Esophagus muscularis mucosa (tissue), 3 donors: ENCODE data around the gene RNF220.

Experiments used
- CTCF ChIP-seq, 3 experiments: fragments of 200-600 bp in 2 of 3; fragments of 450-650 bp in 1 of 3; sonication (generic) in 2 of 3; IDR thresholded peaks; one replicate each; pipeline ENCODE4 v1.5.1; 2017 to 2019; ENCODE audit warnings: antibody characterized with exemption in 3 of 3, mild to moderate bottlenecking in 2 of 3, moderate library complexity in 1 of 3
- EP300 ChIP-seq: sonication (generic); formaldehyde crosslinking; IDR thresholded peaks from one replicate; pipeline ENCODE4 v1.6.1; 2017; ENCODE audit warnings: antibody characterized with exemption

- TF ChIP-seq EP300 (no peak), CTCF (IDR thresholded peaks at IDR 0.05) (no peak)
Measured at GRCh38 chr1:44636688-44637598, 231.9 kb downstream of the RNF220 start.
